TTC549 (cell line): ENCODE measurements around the gene COL13A1.

Experiments used
- FAIRE-seq: peaks from 2 replicates; lab custom pipeline; 2012; peaks lifted over from hg19 to GRCh38; lab: Jason Lieb, UNC

The COL13A1 gene

DNA sequence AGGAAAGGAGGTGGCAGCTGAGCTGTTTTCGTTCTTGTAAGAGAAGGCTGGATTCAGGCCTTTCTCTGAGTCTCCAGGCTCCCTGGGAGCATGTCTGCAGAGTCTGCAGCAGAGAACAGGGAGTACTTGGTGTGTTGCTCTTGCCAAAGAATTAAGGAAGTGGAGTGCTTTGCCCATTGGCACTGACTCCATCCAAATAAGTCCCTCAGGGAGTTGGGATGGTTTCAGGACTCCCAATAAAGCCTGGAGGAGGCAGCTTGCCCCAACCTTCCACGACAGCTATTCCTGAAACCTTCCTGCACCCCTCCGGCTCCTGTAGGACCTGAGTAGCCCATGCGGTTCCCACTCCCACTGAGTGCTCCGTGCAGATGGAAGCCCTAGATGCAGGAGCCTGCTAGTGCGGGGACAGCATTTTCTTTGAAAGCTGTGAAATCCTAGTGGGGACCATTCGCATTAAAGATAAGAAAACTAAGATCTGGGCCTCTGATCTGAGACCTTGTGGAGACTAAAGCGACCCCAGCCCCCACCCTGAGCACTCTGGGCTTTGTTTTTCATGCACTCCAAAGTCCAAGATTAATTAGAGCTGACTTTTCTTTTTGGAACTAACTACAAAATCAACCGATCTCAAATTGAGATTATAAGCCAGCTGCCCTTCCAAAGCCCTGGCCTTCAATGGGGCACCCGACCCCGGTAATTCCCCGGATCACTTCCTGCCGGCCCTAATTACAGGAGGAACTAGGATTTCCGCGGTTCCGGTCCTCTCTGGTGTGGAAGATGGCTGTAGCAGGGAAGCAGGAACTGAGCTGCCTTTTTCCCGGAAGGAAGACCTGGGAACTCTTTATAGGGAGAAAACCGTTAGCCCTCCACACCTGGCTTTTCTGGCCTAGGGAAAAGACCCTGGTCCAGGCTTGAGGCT, 110.2 kb downstream of the COL13A1 start:
- FAIRE-seq: no peak

DNA sequence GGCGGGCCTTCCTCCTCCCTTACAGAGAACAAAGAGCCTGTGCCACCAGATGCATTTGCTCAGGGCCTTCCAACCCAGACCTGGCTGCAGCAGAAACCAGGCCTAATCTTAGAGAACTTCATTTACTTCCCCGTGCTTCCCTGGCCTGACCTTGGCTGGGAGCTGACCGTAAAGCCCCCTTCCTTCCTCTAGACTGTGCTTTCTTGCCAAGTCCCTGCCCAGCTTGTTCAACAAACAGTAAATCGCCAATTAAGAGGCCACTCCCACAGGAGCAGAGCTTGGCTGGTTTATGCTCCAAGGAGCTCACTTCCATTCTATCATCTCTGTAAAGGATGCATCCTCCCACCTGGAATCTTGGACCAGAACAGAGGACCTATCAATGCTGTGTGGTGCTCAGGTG, 110.9 kb downstream of the COL13A1 start:
- FAIRE-seq: no peak

DNA sequence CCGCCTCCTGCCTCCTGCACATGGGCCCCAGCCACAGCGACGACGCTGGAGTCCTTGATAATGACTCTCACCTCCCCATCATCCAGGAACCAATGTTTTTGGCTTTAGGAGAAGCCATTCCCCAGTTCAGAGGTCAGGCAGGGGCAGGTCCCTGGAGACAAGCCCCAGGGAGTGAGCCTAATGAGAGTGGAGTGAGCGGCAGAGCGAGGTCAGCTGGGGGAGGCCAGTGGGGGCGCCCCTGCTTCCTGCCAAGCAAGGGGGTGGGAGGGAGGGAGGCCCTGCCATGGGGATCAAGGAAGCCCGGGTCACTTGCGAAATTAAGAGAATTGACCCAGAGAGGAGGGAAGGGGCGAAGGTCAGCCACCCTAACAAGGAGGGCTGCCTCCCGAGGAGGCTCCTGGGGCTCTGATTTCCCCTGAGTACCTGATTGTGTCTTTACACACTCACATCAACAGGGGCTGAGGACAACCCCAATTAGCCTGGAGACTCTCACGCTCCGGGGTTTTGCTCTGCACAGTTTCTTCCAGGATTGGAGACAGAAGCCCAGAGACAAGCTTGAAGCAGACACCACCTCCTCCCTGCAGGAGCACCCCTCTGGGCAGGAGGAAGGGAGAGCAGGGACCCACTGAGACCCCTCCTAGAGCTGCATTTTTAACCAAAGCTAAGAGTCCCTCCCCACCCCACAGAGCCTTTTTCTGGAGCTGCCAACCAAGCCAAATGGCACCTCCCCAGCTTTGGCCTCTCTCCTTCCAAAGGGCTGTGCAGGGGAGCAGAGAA, 112.1 kb downstream of the COL13A1 start:
- no peak for FAIRE-seq

DNA sequence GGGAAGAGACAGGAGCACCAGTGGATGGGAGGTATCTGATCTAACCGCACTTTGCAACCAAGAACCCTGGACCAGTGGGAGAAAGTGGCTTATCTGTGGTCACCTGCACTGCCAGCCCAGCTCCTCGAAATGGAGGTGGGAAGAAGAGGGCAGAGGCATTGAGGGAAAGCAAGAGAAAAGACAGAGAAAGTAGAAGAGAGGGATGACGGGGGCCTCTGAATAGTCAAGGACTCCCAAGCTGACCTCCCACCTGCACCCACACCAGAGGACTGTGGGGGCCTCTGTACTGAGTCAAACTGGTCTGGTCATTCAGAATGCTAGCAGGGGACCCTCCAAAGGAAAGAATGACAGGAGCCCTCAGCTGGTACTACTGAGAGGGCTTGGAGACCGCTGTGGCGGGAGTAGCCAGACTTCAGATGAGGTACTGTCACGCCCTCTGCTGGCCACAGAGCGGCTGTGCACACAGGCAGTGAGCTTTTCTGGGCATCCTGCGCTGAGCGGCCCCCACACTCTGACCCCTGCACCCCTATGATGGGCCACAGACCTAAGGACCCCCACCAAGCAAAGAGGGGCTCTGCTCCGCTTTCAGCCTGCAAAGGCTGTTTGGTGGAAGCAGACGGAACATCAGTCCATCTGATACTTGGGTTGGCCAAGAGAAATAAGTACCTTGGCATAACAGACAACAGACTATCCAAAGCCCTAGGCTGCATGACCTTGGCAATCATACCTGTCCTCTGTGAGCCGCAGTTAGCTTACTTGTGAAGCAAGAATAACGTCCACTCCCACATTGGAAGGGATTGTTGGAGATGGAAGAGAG, 112.9 kb downstream of the COL13A1 start:
- no peak for FAIRE-seq

DNA sequence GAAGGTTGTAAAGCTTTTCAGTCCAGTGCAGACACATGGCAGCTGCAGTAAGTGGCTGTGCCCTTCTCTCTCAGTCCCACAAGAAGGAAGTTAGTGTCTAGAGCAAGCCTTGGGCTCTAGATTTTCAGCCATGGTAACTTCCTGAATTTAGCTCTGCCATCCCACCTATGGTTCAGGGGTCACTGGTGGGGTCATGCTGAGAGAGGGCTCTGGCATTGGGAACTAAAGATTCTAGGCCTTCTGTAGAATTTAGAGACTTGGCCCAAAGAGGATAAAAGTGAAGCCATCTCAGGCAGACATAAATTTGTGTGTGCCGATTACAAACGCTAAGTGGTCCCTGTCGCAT, 113.5 kb downstream of the COL13A1 start:
- no peak for FAIRE-seq

DNA sequence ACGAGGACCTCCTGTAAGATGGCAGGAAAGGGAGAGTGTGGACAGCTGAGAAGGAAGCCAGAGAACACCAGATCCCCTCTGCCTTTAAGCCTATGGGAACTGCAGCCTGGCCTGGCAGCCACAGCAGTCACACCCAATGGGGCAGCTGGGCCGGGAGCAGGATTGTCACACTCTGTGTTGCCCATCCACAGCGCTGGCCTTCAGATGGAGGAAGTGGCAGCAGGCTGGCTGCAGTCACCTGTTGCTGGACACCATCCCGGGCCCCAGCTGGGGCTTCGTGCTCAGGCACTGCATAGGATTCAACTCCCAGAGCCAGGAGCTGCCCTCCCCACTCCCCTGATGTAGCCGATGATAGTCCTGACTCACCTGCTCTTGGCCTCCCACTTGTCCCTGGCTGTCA, 114.4 kb downstream of the COL13A1 start:
- no peak for FAIRE-seq

DNA sequence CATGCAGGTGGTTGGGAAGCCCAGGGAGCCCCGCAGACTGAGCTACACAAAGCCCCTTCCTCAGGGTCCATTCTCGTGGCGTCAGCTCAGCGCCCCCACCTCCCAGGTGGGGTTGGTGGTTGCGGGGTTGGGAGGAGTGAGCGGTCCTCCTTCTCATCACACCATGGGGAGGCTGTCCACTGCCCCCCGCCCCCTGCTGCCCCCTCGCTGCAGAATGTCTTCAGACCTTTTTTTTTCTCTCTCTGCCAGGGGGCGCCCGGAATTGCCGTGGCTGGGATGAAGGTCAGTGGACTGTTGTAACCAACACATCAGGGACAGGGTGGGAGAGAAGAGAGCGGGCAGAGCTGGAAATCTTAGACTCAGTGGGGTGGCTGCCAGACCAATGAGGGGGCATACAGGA, 116.3 kb downstream of the COL13A1 start:
- FAIRE-seq: no peak

DNA sequence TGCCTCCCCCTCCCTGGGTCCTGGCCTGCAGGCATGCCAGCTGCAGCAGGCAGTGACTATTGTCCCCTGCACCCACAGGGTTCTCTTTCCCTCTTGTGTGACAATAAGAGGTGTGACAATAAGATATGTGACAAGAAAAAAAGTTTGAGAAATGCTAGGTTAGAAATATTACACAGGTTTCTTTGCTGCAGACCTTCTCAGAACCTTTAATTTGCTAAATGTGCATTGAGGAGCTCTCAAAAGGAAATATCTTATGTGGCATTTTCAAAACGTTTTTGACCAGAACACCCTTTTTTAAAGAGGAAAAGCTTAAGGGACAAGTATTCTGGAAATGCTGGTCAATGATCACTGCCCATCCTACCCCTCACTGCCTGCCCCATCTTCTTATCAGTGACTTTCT, 117.5 kb downstream of the COL13A1 start:
- no peak for FAIRE-seq

DNA sequence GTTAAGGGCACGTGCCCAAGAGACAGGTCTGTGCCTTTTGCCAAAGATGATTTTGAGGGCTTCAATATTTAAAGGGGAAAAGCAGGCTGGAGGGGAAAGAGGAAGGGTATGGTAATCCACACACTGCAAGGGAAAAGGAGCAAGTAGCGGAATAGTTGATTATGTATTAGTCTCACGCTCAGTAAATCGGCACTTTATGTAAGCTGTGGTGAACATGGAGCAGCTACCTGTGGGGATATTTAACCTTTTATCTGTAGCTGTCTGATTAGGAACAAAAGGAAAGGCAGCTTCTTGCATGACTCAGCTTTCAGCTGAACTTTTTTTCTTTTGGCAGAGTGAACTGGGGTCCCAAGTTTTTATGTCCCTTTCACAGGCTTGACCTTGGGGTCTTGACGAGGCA, 123.4 kb downstream of the COL13A1 start:
- no peak for FAIRE-seq

DNA sequence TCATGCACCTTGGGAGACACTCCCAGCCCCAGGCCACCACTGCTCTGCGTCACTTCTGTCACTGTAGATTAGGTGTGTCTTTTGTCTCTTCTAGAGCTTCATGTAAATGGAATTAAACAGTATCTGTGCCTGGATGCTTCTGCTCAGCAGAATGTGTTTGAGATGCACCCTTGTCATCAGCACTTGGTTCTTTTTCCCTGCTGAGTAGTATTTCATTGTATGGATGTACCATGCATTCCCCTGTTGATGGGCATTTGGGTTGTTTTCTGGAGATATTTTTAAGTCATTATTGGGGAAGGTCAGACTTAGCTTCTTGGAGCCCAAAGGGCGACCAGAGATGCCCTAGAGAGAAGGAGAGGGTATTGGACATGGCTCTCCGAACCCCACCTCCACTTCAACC, 126.6 kb downstream of the COL13A1 start:
- FAIRE-seq: no peak

DNA sequence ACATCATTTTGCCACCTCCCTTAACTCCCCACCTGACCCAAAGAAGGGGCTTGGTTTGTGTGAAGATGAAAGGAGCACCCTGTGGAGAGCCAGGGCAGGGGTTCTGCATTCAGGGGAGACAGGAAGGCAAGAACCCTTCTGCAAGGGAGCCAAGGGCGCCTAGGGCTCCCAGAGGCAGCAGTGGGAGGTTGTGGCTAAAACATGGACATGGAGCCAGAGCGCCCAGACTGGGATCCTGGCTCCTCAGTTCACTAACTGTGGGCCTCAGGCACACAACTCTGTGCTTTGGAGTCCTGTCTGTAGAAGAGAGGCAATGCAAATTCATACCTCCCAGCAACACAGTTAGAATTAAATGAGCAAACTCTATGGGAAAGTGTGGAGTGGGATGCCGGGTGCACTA, 127.9 kb downstream of the COL13A1 start:
- FAIRE-seq: no peak

DNA sequence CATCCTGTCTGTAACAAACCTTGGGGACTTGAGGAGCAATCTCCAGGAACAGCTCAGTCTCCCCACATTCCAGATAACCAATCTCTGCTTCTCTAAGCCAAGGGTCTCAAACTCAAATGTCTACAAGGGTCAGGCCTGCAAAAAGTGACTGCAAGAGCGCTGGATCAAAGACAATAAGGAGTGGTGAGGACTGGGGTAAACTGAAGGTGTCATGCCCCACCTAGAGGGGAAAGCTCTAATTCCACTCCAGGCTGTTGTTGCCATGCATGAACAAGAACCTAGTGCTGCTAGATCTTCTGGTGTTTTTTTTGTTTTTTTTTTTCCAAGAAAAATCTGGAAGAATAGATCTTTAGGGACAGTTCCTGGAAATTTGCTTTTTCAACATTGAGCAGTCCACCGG, 133.1 kb downstream of the COL13A1 start:
- no peak for FAIRE-seq

DNA sequence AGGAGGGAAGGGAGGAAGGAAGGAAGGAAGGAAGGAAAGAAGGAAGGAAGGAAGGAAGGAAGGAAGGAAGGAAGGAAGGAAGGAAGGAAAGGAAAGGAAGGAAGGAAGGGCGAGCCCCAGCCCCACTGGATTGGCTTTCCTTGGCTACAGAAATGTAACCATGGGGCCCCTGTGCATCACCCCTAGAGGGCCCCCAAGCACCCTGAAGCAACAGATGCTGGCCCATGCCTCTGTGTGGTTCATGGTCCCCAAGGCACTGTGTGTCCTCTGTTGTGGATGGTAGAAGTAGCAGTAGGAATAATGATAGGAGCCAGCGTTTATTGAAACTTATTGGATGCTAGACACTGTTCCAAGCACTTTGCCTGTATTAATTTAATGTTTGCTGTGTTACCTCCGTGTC, 134.4 kb downstream of the COL13A1 start:
- FAIRE-seq: no peak

DNA sequence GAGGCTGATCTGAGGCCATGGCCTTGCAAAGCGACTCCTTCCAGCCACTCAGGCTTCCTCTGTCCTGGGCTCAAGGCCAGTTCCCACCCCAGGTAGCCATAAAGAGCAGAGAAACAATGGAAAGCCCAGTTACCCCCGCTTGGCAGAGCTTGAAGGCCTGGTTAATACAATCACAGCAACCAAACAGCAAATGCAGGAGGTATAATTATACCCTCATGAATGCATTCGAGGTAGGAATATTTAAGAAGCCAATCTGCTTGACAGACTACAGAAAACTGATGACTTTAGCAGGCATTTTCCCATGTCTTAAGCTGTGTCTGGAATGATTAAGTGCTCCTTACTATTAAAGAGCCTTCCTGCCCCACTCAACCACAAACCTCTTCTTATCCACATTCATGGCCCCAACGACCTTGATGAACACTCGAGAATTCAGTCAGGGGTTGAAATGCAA, 136.9 kb downstream of the COL13A1 start:
- no peak for FAIRE-seq

DNA sequence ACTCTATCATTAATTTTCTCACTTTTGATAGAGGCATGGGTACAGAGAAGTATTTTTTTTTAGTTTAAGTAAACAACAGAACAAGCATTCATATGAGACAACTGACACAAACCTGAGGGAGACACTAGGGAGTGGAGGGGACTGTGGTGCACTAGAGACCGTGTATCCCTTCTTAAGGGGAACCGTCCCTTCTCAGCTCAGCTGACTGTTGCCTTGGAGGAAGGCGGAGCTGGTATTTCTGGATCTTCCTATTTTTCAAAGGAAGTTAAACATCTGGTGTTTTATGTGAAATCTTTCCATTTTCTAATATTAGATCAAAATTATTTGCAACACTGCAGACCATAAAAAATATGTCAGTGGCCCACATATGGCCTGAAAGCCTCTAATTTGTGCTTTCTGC, 137.4 kb downstream of the COL13A1 start:
- FAIRE-seq: no peak

DNA sequence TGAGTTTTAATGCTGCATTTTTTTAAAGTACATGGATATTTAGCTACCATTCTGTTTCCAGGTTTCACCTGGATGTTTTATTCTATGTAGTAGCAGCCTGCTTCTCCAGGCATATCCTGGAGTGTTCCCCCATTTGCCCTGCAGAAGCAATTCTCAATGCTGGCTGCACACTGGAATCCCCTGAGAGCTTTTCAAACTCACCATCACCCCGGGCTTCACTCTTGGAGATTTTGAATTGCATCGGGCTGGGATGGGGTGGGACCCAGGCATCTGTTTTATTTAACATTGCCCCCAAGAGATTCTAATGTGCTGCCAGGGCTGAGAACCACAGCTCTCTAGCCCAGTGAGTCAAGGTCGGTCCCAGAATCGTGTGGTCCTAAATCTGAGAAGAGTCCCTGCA, 137.8 kb downstream of the COL13A1 start:
- FAIRE-seq: no peak

DNA sequence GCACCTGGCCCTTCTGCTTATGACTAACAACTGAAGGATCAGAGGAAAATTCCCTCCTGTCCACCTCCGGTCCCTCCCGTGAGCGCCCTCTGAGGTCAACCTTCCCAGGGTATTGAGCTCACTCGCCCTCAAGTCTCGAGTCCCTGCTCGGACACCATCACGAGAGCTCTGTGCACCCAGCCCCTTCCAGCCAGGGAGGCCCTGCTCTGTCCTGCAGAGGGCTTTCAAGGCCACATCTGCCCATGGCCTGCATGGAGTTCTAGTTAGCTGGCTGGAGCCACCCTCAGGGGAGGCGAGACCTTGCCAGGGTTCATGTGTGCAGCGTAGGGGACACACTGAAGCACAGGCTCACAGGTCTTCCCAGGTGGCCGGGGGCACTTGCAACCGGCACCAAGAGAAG, 140.0 kb downstream of the COL13A1 start:
- FAIRE-seq: no peak

DNA sequence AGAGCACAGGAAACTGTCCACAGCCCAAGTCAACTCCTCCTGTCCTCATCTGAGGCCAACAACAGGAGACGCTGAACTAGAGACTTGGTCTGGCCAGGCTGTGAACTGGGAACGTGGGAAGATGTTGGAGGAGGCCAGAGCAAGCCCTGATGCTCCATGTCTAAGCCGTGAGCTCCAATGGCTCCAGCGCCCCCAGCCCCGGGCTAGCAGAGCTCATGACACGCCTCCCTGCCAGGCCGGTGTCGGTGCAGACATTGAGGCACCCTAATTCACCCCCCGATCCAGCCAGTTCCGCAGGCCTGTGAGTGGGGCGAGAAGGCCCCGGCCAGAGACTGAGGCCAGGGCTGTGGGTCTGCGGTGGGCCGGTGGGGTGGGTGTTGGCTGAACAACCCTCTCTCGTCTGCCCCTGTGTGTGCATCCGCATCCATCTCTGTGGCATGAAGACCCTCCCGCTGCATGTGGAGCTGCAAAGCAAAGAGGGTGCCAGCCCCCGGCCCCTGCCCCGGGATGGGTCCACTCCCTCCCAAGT, 141.7 kb downstream of the COL13A1 start:
- no peak for FAIRE-seq

DNA sequence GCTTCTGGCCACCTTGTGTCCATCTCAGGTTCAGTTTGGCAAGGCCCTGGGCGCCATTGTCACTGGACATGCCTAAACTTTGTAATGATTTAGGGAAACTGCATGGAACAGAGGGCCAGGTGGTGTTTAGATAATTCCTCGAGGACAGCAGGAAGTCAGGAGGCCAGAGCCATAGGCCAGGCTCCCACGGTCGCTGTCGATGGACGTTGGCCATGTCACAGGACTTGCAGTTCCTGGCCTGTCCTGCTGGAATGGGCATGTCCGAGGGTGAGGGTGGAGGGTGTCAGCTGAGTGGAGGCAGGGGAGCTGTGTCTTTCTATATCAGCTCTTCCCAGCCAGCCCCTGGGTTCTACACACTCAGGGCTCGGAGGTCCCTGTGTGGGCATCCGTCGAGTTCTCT, 143.1 kb downstream of the COL13A1 start:
- no peak for FAIRE-seq

DNA sequence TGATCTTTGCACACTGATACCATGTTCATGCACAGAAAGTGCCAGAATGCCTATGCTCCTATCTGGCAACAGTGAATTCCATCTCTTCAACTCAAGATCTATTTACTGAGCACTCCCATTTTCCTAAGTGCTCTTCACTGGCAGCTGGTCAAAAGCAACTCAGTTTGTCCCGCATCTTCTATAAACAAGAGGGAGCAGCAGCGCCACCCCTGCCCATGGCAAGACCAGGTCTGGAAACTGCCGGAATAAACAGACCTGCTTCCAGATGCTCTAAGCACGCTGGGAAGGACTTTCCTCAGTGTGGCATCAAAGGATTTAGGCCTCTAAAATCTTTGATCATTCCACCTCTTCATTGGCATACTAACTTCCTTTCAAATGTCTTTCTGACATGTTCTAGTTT, 146.6 kb downstream of the COL13A1 start:
- FAIRE-seq: no peak

DNA sequence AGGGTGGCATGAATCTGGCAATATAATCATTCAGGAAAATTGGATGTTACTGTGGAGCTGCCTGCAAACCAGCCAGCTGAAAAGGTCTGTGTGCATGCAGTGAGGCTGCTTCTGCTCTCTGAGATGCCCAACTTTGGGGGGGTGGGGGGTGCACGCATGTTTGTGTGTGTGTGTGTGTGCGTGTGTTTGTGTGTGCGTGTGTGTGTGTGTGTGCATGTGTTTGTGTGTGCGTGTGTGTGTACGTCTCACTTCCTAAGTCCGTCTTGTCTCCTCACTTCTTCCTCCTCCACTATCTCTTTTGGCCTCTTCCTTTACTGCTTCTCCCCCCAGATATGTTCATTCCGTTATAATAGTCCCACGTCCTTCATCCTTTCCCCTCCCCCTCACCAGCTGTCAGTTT, 148.1 kb downstream of the COL13A1 start:
- no peak for FAIRE-seq

DNA sequence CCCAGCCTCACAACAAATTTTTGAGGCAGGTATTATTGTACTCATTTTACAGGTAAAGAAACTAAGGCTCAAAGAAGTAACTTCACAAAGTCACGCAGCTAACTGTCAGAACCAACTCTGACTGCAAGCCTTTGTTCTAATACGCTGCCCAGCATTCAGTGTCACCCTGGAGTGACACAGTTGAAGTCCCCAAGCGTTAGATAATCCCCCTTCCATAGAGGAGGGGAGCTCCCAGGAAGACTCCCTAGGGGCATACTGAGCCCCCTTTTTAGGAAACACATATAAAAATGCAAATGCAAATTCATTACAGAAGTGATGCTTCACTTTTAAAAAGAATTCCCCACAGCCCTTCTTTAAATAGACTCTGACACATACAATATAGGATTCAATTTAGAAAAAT, 150.0 kb downstream of the COL13A1 start:
- FAIRE-seq: no peak
